ENCODE results near the gene HOXA10.

Gene HOXA10

GRCh38 chr7:27154901-27155815, 19.0 kb downstream of the HOXA10 start:
- DNase-seq, result peak; percentile 45

GRCh38 chr7:27154369-27154768, 19.8 kb downstream of the HOXA10 start:
- peak; percentile 1 for DNase-seq

GRCh38 chr7:27153526-27153925, 20.6 kb downstream of the HOXA10 start:
- DNase-seq, result peak; percentile 1

GRCh38 chr7:27152816-27153442, 21.2 kb downstream of the HOXA10 start:
- DNase-seq, result no peak

- DNase-seq, result peak; percentile 3
Measured at GRCh38 chr7:27151931-27152815, 21.9 kb downstream of the HOXA10 start, which contains the start of gene HOXA3. TSS of gene HOXA3 (minus strand) at chr7:27152583. CDS start at chr7:27110640, 41,943 bp downstream.

- peak; percentile 1 for DNase-seq
Measured at GRCh38 chr7:27151341-27151930, 22.7 kb downstream of the HOXA10 start.

- peak; percentile 72 for DNase-seq
Measured at GRCh38 chr7:27150568-27151340, 23.4 kb downstream of the HOXA10 start.

GRCh38 chr7:27149842-27150567, 24.1 kb downstream of the HOXA10 start:
- DNase-seq, result peak; percentile 0

- DNase-seq, result no peak
Measured at GRCh38 chr7:27148756-27149641, 25.1 kb downstream of the HOXA10 start.

GRCh38 chr7:27148031-27148755, 25.9 kb downstream of the HOXA10 start:
- DNase-seq, result no peak

GRCh38 chr7:27147199-27148030, 26.7 kb downstream of the HOXA10 start, which contains the start of gene HOXA6:
TSS of gene HOXA6 (minus strand) at chr7:27147774. CDS start at chr7:27147749, 25 bp downstream.
- DNase-seq, result no peak

- no peak for DNase-seq
Measured at GRCh38 chr7:27146491-27147198, 27.5 kb downstream of the HOXA10 start.

- no peak for DNase-seq
Measured at GRCh38 chr7:27145914-27146412, 28.2 kb downstream of the HOXA10 start.

- DNase-seq, result no peak
Measured at GRCh38 chr7:27145165-27145913, 28.8 kb downstream of the HOXA10 start.

- DNase-seq, result no peak
Measured at GRCh38 chr7:27144781-27145164, 29.3 kb downstream of the HOXA10 start.

- DNase-seq, result no peak
Measured at GRCh38 chr7:27143950-27144780, 30.0 kb downstream of the HOXA10 start.
